GM12892 (cell line): ENCODE results near the gene SBK3.
"Not testable (repeated sequence)": the region's sequence is repeated elsewhere in the genome, so short reads cannot be mapped to it uniquely, and the experiment has no call there.

ENCODE experiments used
- DNase-seq: peaks from one replicate; pipeline ENCODE4 v3.0.0; 2011; ENCODE audit not compliant: insufficient read length
- FAIRE-seq: peaks from 2 replicates; lab custom pipeline; 2011; peaks lifted over from hg19 to GRCh38; lab: Jason Lieb, UNC
- POLR2A ChIP-seq: IDR thresholded peaks from 2 replicates; pipeline ENCODE4 v1.6.1; 2011; ENCODE audit warnings: low read depth, low read length, control low read depth
- POLR2AphosphoS5 ChIP-seq: IDR thresholded peaks from 2 replicates; pipeline ENCODE4 v1.6.1; 2011; ENCODE audit warnings: low read depth, low read length, control low read depth
- TAF1 ChIP-seq: IDR thresholded peaks from 2 replicates; pipeline ENCODE4 v1.6.1; 2011; ENCODE audit warnings: low read depth, mild to moderate bottlenecking, control low read depth, low read length, borderline replicate concordance

Gene SBK3

GRCh38 chr19:55535173-55535964 is 10.0 kb downstream of the SBK3 start:
- no peak for DNase-seq
- TF ChIP-seq POLR2A, result no peak
- TF ChIP-seq TAF1, result no peak
- no peak for TF ChIP-seq POLR2AphosphoS5
- no peak for FAIRE-seq

- not testable (repeated sequence) for DNase-seq, FAIRE-seq
These were observed 11.1 kb downstream of the SBK3 start for GRCh38 chr19:55534280-55534679.

GRCh38 chr19:55530996-55531395 is 14.3 kb downstream of the SBK3 start:
- DNase-seq, result no peak
- TF ChIP-seq POLR2AphosphoS5 (no peak), POLR2A (no peak), TAF1 (no peak)
- no peak for FAIRE-seq

GRCh38 chr19:55529636-55530234 is 15.6 kb downstream of the SBK3 start:
- FAIRE-seq, result no peak
- TF ChIP-seq POLR2AphosphoS5 (no peak), POLR2A (no peak)
- no peak for DNase-seq

- DNase-seq (no peak), FAIRE-seq (no peak)
- TF ChIP-seq POLR2AphosphoS5, result no peak
- TF ChIP-seq POLR2A, result no peak
- TF ChIP-seq TAF1, result no peak
These were observed 17.1 kb downstream of the SBK3 start for GRCh38 chr19:55528030-55528803.

- DNase-seq, result no peak
- FAIRE-seq, result no peak
- no peak for TF ChIP-seq POLR2AphosphoS5
- TF ChIP-seq TAF1, result no peak
- no peak for TF ChIP-seq POLR2A
These were observed 17.9 kb downstream of the SBK3 start for GRCh38 chr19:55527197-55528029.

GRCh38 chr19:55526216-55527196 is 18.8 kb downstream of the SBK3 start:
- DNase-seq (no peak), FAIRE-seq (no peak)
- TF ChIP-seq POLR2AphosphoS5 (no peak; the same call in 1 of the 2 replicates), POLR2A (no peak), TAF1 (no peak)

- TF ChIP-seq POLR2AphosphoS5, result no peak
- TF ChIP-seq POLR2A, result no peak
- DNase-seq, result no peak
- no peak for FAIRE-seq
These were observed 19.8 kb downstream of the SBK3 start for GRCh38 chr19:55525289-55526101.

GRCh38 chr19:55520691-55521292 is 24.6 kb downstream of the SBK3 start:
- TF ChIP-seq TAF1, result no peak
- TF ChIP-seq POLR2A, result no peak
- TF ChIP-seq POLR2AphosphoS5, result no peak
- no peak for DNase-seq
- no peak for FAIRE-seq
